GM12864 (cell line): Measurements from ENCODE around the gene KLHL2.
"Not testable (repeated sequence)": the region's sequence is repeated elsewhere in the genome, so short reads cannot be mapped to it uniquely, and the experiment has no call there.

Source experiments
- DNase-seq: peaks from one replicate; pipeline ENCODE4 v3.0.0-alpha.2; 2011; ENCODE audit warnings: low read depth
- H3K4me3 ChIP-seq: 2 replicates; pipeline ENCODE4 v1.5.1; 2011; ENCODE audit warnings: mild to moderate bottlenecking, low read depth, low read length, control low read depth
- TF ChIP-seq, protein P1 (sequence below): IDR thresholded peaks from 2 replicates; pipeline ENCODE4 v1.5.1; 2011; ENCODE audit warnings: low read depth, mild to moderate bottlenecking, moderate library complexity, low read length, control low read depth, inconsistent platforms; ENCODE audit errors: missing control alignments

KLHL2 gene

DNA sequence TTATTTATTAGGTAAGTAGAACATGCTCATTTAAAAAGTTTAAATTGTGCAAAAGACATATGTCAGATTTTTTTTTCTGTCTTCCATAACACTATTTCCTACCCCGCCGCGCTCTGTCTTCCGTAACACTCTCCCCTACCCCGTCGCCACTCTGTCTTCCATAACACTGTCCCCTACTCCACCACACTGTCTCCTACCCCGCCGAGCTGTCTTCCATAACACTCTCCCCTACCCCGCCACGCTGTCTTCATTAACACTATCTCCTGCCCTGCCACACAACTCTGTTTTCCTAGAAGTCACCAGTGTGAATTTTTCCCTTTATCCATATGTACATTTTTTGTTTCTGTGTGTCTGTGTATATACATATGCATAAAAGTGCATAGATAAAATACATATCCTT, 124.5 kb downstream of the KLHL2 start:
- DNase-seq: no peak
- TF ChIP-seq, protein P1, sequence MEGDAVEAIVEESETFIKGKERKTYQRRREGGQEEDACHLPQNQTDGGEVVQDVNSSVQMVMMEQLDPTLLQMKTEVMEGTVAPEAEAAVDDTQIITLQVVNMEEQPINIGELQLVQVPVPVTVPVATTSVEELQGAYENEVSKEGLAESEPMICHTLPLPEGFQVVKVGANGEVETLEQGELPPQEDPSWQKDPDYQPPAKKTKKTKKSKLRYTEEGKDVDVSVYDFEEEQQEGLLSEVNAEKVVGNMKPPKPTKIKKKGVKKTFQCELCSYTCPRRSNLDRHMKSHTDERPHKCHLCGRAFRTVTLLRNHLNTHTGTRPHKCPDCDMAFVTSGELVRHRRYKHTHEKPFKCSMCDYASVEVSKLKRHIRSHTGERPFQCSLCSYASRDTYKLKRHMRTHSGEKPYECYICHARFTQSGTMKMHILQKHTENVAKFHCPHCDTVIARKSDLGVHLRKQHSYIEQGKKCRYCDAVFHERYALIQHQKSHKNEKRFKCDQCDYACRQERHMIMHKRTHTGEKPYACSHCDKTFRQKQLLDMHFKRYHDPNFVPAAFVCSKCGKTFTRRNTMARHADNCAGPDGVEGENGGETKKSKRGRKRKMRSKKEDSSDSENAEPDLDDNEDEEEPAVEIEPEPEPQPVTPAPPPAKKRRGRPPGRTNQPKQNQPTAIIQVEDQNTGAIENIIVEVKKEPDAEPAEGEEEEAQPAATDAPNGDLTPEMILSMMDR: no peak
- peak overlapping the region; percentile 19; the same call in 1 of the 2 replicates for H3K4me3 ChIP-seq

DNA sequence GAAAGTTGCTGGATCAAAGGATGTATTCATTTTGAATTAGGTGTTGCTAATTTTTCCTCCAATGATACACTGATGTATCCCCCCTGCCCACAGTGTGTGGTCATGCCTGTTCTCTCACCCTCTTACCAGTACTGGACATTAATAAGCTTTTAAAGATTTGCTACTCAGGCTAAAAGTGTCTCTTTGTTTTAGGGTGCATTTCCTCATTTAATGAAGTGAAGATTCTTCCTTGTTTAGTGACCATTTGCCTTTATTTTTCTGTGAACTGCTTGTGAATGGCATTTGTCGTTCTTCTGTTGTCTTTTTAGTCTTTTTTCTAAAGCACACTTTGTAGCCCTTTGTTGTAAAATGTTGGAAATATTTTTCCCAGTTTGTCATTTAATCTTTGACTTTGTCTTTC, 125.1 kb downstream of the KLHL2 start:
- TF ChIP-seq, protein P1: no peak
- DNase-seq: no peak
- peak overlapping the region; percentile 3; the same call in 1 of the 2 replicates for H3K4me3 ChIP-seq

DNA sequence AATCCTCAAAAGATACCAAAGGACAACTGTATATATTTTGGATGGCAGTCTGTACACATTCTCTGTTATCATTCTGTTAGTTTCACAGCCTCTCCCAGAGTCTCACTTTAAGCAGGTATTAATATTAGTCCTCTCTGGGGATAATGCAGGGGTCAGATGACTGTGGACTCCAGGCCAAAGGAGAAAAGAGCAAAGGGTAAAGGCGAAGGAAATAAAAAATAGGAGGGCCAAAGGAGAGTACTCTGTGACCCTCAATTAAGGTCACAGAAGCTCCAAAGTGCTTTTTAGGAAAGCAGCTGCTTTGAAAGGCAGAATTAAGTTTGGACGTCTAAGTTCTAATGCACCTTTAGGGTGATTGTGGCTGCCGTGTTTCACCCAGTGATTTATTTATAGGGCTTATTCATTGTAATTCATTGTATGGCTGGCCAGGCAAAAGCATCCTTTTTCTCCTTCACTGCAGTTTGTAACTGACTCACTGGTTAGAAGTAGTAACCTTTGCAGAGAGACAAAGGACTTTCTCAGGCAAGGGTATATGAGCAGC, 127.9 kb downstream of the KLHL2 start:
- H3K4me3 ChIP-seq: no peak overlapping the region
- TF ChIP-seq, protein P1: no peak
- DNase-seq: no peak

DNA sequence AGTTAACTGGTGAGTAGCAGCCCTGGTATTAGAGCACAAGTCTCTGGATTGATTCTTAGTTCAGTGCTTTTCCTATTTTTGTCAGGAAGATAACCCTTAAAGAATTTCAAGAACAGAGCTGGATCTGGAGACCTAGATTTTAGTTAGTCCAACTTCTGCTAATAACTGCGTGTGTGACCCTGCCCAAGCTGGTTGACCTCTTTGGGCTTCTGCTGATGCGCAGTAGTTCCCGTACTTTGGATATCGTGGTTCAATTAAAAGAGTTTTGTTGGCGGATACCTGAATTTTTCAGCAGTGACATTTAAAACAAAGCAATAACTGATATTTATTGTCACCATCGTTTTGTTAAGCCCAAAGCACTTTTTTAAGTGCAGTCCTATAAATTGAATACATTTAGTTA, 129.4 kb downstream of the KLHL2 start:
- TF ChIP-seq, protein P1: no peak

DNA sequence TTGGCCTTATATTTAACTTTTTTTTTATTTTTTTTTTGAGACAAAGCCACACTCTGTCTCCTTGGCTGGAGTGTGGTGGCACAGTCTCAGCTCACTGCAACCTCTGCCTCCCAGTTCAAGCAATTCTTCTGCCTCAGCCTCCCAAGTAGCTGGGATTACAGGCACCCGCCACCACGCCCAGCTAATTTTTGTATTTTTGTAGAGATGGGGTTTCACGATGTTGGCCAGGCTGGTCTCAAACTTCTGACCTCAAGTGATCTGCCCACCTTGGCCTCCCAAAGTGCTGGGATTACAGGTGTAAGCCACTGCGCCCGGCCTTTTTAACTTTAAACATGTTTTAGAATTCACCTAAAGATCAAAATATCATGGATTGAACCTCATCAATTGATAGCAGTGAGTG, 135.0 kb downstream of the KLHL2 start:
- DNase-seq, H3K4me3 ChIP-seq: not testable (repeated sequence)

More for the DNA sequence above, 129.4 kb downstream of the KLHL2 start:
- DNase-seq: no peak
- H3K4me3 ChIP-seq: no peak overlapping the region

DNA sequence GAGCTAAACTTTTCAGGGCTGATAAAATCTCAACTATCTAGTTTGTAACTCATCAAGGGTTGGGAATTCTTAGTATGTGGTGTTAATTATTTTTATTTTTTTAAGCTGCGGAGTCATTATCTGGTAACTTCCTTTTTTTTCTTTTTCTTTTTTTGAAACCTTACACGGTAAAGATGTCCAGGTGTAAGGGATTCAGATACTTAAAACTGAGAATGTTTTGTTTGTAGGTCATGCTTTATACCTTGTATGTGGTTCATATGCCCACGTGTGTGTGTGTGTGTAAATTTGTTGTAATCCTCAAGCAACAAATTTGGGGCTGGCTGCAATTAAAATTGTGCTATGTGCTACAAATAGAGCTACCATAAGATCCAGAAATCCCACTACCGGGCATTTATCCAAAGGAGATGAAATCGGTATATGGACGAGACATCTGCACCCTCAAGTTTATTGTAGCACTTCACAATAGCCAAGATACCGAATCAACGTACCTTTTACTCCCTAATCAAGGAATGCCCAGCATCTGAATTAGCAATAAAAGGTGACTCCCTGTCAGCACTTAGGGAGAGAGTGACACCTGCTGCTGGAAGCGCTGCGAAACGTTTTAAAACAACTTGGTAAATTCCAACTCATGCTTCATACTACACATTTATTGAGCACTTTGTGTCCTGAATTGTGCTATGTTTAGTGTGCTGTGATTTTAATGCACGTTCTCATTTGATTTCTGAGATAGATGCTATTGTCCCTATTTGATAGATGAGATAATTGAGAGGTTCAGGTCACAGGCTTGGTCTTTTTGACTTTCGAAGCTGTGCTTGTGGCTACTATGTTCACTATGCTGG, 136.2 kb downstream of the KLHL2 start:
- no peak for DNase-seq
- no peak overlapping the region for H3K4me3 ChIP-seq

DNA sequence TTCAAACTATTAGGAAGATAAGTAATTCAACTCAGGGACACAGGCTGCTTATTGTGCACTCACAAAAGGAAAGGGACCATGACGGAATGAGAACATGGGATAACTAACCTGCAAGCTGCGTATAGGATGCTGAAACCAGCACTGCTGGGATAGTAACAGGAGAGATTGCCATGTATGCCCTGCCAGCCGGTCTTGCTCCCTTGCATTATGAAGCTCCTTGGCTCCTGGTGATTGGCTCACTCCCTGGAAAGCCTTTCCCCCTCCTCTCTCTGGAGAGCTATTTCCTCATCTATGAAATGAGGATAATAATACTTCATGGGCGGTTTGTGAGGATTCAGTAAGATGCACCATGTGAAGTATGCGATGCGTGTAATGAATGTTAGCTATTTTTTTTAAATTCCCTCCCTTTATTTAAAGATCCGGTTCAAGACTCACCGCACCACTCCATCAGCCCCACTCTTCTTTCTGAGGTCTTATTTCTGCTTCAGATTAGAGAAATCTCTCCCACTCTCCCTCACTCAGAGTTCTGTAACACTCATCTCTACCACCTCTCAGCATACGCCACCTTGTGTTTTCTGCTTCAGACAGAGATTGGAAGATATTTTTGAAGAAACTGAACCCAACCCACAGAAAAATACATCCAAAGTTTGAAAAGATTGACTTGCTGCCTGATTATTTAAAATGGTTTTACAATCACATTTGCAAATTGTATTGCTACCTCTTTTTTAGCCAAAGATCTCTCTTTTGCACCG, 138.5 kb downstream of the KLHL2 start:
- H3K4me3 ChIP-seq: no peak overlapping the region
- DNase-seq: no peak
- TF ChIP-seq, protein P1: no peak

More for the DNA sequence above, 136.2 kb downstream of the KLHL2 start:
- TF ChIP-seq, protein P1: no peak
